Breast epithelium (tissue), 3 donors: Measurements from ENCODE around the gene CSAD.

Experiments used
- POLR2A ChIP-seq: fragments of 450-650 bp; IDR thresholded peaks from one replicate; pipeline ENCODE4 v1.6.1; 2016; ENCODE audit warnings: antibody characterized with exemption, mild to moderate bottlenecking, moderate library complexity
- TF ChIP-seq, protein P1 (sequence below), 3 donors: fragments of 450-650 bp; IDR thresholded peaks; one replicate each; pipeline ENCODE4 v1.5.1; 2016 to 2017; ENCODE audit warnings: antibody characterized with exemption in 3 of 3, mild to moderate bottlenecking in 3 of 3, moderate library complexity in 3 of 3

DNA sequence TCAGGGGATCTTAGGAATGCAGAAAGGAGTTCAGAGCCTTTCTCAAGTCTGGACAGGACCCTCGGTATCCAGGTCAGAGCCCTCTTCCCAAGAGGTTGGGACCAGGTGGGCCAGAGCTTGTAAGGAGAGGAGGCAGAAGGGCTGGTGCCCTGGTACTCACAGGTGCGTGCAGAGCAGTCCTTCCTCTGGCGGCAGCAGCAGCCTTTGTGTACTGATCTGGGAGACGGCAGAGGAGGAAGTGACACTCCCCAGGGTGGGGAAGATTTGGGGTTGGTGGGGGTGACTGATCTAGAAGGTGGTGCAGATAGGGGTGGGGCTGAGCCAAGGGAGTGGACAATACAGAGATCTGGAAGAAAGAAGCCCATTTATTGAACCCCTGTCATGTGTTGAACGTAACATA lies 26.3 kb upstream of the CSAD start, which contains the start of gene ITGB7:
- TF ChIP-seq, protein P1, sequence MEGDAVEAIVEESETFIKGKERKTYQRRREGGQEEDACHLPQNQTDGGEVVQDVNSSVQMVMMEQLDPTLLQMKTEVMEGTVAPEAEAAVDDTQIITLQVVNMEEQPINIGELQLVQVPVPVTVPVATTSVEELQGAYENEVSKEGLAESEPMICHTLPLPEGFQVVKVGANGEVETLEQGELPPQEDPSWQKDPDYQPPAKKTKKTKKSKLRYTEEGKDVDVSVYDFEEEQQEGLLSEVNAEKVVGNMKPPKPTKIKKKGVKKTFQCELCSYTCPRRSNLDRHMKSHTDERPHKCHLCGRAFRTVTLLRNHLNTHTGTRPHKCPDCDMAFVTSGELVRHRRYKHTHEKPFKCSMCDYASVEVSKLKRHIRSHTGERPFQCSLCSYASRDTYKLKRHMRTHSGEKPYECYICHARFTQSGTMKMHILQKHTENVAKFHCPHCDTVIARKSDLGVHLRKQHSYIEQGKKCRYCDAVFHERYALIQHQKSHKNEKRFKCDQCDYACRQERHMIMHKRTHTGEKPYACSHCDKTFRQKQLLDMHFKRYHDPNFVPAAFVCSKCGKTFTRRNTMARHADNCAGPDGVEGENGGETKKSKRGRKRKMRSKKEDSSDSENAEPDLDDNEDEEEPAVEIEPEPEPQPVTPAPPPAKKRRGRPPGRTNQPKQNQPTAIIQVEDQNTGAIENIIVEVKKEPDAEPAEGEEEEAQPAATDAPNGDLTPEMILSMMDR (IDR thresholded peaks at IDR 0.05) = no peak
- no peak for TF ChIP-seq POLR2A
